Measurements from ENCODE around the gene LIPI.
"Not testable (repeated sequence)": the region's sequence is repeated elsewhere in the genome, so short reads cannot be mapped to it uniquely, and the experiment has no call there.

Gene LIPI

GRCh38 chr21:14058995-14059627 lies 151.6 kb downstream of the LIPI start:
- not testable (repeated sequence) for H3K9ac ChIP-seq (ENCODE audit: low read depth, low read length); H3K36me3 ChIP-seq (ENCODE audit: control insufficient read depth, insufficient read depth, low read length); H3K27ac ChIP-seq (ENCODE audit: low read depth, low read length); H3K4me1 ChIP-seq (ENCODE audit: control insufficient read depth, insufficient read depth, low read length); H3K27me3 ChIP-seq (ENCODE audit: control insufficient read depth, insufficient read depth, low read length); H3K9me3 ChIP-seq (ENCODE audit: control insufficient read depth, insufficient read depth, low read length); H3K4me3 ChIP-seq (ENCODE audit: low read depth, low read length)

All from HUES48 (cell line).